Adrenal gland (tissue), 12 donors: ENCODE data around the gene FGFRL1. TPM values are rescaled to one million over a fixed set of nuclear protein-coding genes. Genes with fewer than 3 reads are reported as not detected.
A peak's percentile ranks its signal among the peaks of the same experiment; 100 is the strongest.

Source experiments
- DNase-seq, 7 donors: peaks; one replicate each; pipeline ENCODE4 v3.0.0-alpha.2; 2019 to 2020
- H3K27ac ChIP-seq, 5 donors: fragments of 200-600 bp; sonication (generic) in 4 of 5; 1 replicate in 3 of 5; 2 replicates in 2 of 5; pipeline versions ENCODE4 v1.5.1 to v1.8.0; 2016 to 2020; ENCODE audit warnings: mild to moderate bottlenecking in 1 of 5
- H3K27me3 ChIP-seq: fragments of 200-600 bp; 2 replicates; pipeline ENCODE4 v1.8.0; 2021
- H3K36me3 ChIP-seq, 2 donors: fragments of 200-600 bp; replicated peaks in 1 of 2; 1 replicate in 1 of 2; 2 replicates in 1 of 2; pipeline versions ENCODE4 v1.5.1 to v1.8.0; 2018 to 2022
- H3K4me1 ChIP-seq, 2 donors: fragments of 200-600 bp; replicated peaks in 1 of 2; 1 replicate in 1 of 2; 2 replicates in 1 of 2; pipeline versions ENCODE4 v1.5.1 to v1.8.0; 2018 to 2021
- H3K4me3 ChIP-seq, 4 donors: fragments of 200-600 bp; sonication (generic) in 3 of 4; one replicate each; pipeline ENCODE4 v1.5.1; 2016 to 2018
- H3K9me3 ChIP-seq, 3 donors: fragments of 200-600 bp; sonication (generic) in 1 of 3; replicated peaks in 1 of 3; 1 replicate in 2 of 3; 2 replicates in 1 of 3; pipeline versions ENCODE4 v1.5.1 to v1.8.0; 2016 to 2021
- CTCF ChIP-seq, 6 experiments: fragments of 450-650 bp in 4 of 6; fragments of 200-600 bp in 2 of 6; sonication (generic) in 1 of 6; IDR thresholded peaks; 1 replicate in 5 of 6; 2 replicates in 1 of 6; pipeline versions ENCODE4 v1.5.1 to v1.8.0; 2016 to 2021; ENCODE audit warnings: antibody characterized with exemption in 6 of 6, mild to moderate bottlenecking in 2 of 6, moderate library complexity in 1 of 6
- POLR2A ChIP-seq, 2 donors: fragments of 450-650 bp; IDR thresholded peaks; one replicate each; pipeline ENCODE4 v1.6.1; 2017; ENCODE audit warnings: antibody characterized with exemption in 2 of 2, mild to moderate bottlenecking in 2 of 2, moderate library complexity in 1 of 2
- WGBS, 4 donors: extraction: QIAGEN DNeasy Blood & Tissue Kit in 2 of 4; methylation state at CpG; one replicate each; pipeline versions ENCODE4 v1.1.5 to v1.1.7; 2013 to 2017; 5-methylcytosine and 5-hydroxymethylcytosine counted together
- intact Hi-C, 2 donors: fragments of 100-400 bp; cut with DNase I; formaldehyde crosslinking; loops; one replicate each; pipeline versions ENCODE4 v1.14.1 to v1.15.0; 2022 to 2023
- polyA plus RNA-seq, 3 donors: library from polyadenylated mRNA; stranded (reverse); fragments of 200-250 nt in 2 of 3; fragments of 350-450 nt in 1 of 3; fragmentation: Illumina TruSeq in 1 of 3; extraction: RNeasy Lipid Tissue Mini Kit (QIAGEN cat#74804) in 1 of 3; gene quantifications; one replicate each; pipeline ENCODE4 v1.2.3, GENCODE V29; 2013 to 2014
- total RNA-seq, 9 donors: library from RNA; depleted of rRNA in 4 of 9; stranded (reverse); fragments of >200 nt in 4 of 9; fragments of 120-200 nt in 1 of 9; fragmentation: NEBNext Ultra II Directional in 1 of 9; extraction: Animal tissue kit (Norgen Biotek cat#: 25700) in 1 of 9; gene quantifications; one replicate each; pipeline versions ENCODE4 v1.1.0 to v1.2.4, GENCODE V29; 2013 to 2023
- donor health status: healthy with polysubstance abuse.
- donor health status: Bipolar disorder and iron deficiency.
- donor health status: DM: yes; HTN: yes; CAD: no.
- donor health status: DM: no; HTN: no; CAD: no.
- donor health status: DM: no; HTN: no; CAD: no.
- donor health status: DM: yes; HTN: yes; CAD: no.

The FGFRL1 gene
- total and polyA plus RNA-seq, 12 donors = 24.4 to 274 (median 77.8) TPM

GRCh38 chr4:1049591-1049905, 38.1 kb downstream of the FGFRL1 start:
- intact Hi-C loops = no loop called here
- H3K36me3 ChIP-seq = no peaks in the 10 kb centered on the region
- peak in 3 of 7 donors; percentile 7 to 29 (median 22) for DNase-seq
- H3K4me1 ChIP-seq = no peaks in the 10 kb centered on the region
- H3K4me3 ChIP-seq = no peak overlapping the region
- TF ChIP-seq POLR2A (IDR thresholded peaks at IDR 0.05) (no peak), CTCF (IDR thresholded peaks at IDR 0.05) (no peak)
- 68 to 80% (median 75%) methylated on average over 19 to 21 of the region's 21 CpGs for WGBS, 4 donors
- H3K27ac ChIP-seq = no peak overlapping the region
- no peaks in the 10 kb centered on the region for H3K9me3 ChIP-seq
- H3K27me3 ChIP-seq = peaks cover 15% of the 10 kb centered on the region

- peaks cover 19% of the 10 kb centered on the region for H3K27me3 ChIP-seq
- no peaks in the 10 kb centered on the region for H3K9me3 ChIP-seq
- intact Hi-C loops = no loop called here
- H3K36me3 ChIP-seq = no peaks in the 10 kb centered on the region
- DNase-seq = peak in 4 of 7 donors; percentile 7 to 52 (median 30)
- no peak overlapping the region for H3K27ac ChIP-seq
- WGBS, 4 donors = 65 to 85% (median 75%) methylated on average over 19 to 40 of the region's 40 CpGs
- no peak overlapping the region for H3K4me3 ChIP-seq
- H3K4me1 ChIP-seq = no peaks in the 10 kb centered on the region
- TF ChIP-seq CTCF (IDR thresholded peaks at IDR 0.05) (peak in 2 of 6 experiments; percentile 14 to 37), POLR2A (IDR thresholded peaks at IDR 0.05) (no peak)
Observed at GRCh38 chr4:1050486-1051213, 39.2 kb downstream of the FGFRL1 start.

GRCh38 chr4:1051472-1051871, 40.0 kb downstream of the FGFRL1 start:
- no peak for TF ChIP-seq CTCF (IDR thresholded peaks at IDR 0.05)
- TF ChIP-seq POLR2A (IDR thresholded peaks at IDR 0.05) = no peak
- H3K4me3 ChIP-seq = no peak overlapping the region
- H3K4me1 ChIP-seq = no peaks in the 10 kb centered on the region
- 66 to 77% (median 74%) methylated on average over 8 to 9 of the region's 9 CpGs for WGBS, 4 donors
- no peaks in the 10 kb centered on the region for H3K36me3 ChIP-seq
- intact Hi-C loops = no loop called here
- peaks cover 21% of the 10 kb centered on the region for H3K27me3 ChIP-seq
- no peak overlapping the region for H3K27ac ChIP-seq
- DNase-seq = peak in 4 of 7 donors; percentile 4 to 36 (median 11)
- H3K9me3 ChIP-seq = no peaks in the 10 kb centered on the region

- no peaks in the 10 kb centered on the region for H3K4me1 ChIP-seq
- intact Hi-C loops = no loop called here
- no peak overlapping the region for H3K4me3 ChIP-seq
- H3K9me3 ChIP-seq = no peaks in the 10 kb centered on the region
- H3K27ac ChIP-seq = no peak overlapping the region
- H3K36me3 ChIP-seq = no peaks in the 10 kb centered on the region
- TF ChIP-seq POLR2A (IDR thresholded peaks at IDR 0.05) (no peak), CTCF (IDR thresholded peaks at IDR 0.05) (no peak)
- H3K27me3 ChIP-seq = peaks cover 27% of the 10 kb centered on the region
- peak in 3 of 7 donors; percentile 13 to 45 (median 16) for DNase-seq
- 40 to 66% (median 59%) methylated on average over 8 to 15 of the region's 15 CpGs for WGBS, 4 donors
Observed at GRCh38 chr4:1052231-1052671, 40.8 kb downstream of the FGFRL1 start.
